Subcutaneous abdominal adipose tissue (tissue), 5 donors: ENCODE measurements around the gene DLG2.
"Not testable (repeated sequence)": the region's sequence is repeated elsewhere in the genome, so short reads cannot be mapped to it uniquely, and the experiment has no call there.

Source experiments
- H3K27ac ChIP-seq: one replicate; pipeline ENCODE4 v1.7.0; 2013; ENCODE audit warnings: low read depth, mild to moderate bottlenecking, inconsistent platforms, low read length, moderate library complexity
- H3K27me3 ChIP-seq, 5 donors: one replicate each; pipeline ENCODE4 v1.7.0; 2013; ENCODE audit warnings: low read length in 5 of 5, inconsistent platforms in 1 of 5; ENCODE audit not compliant: control insufficient read depth in 5 of 5, insufficient read depth in 4 of 5
- H3K36me3 ChIP-seq, 5 donors: one replicate each; pipeline ENCODE4 v1.7.0; 2013; ENCODE audit warnings: low read length in 5 of 5; ENCODE audit not compliant: control insufficient read depth in 5 of 5, insufficient read depth in 5 of 5
- H3K4me1 ChIP-seq, 5 donors: one replicate each; pipeline ENCODE4 v1.7.0; 2013; ENCODE audit warnings: low read length in 5 of 5, mild to moderate bottlenecking in 3 of 5, moderate library complexity in 1 of 5; ENCODE audit not compliant: control insufficient read depth in 5 of 5, insufficient read depth in 5 of 5
- H3K4me3 ChIP-seq, 5 donors: one replicate each; pipeline ENCODE4 v1.7.0; 2013; ENCODE audit warnings: low read length in 5 of 5, low read depth in 1 of 5
- H3K9ac ChIP-seq, 5 donors: one replicate each; pipeline ENCODE4 v1.7.0; 2013; ENCODE audit warnings: low read length in 5 of 5, mild to moderate bottlenecking in 4 of 5, moderate library complexity in 3 of 5
- H3K9me3 ChIP-seq, 5 donors: one replicate each; pipeline ENCODE4 v1.7.0; 2013; ENCODE audit warnings: low read length in 5 of 5; ENCODE audit not compliant: control insufficient read depth in 5 of 5
- donor health status: healthy.
- donor health status: healthy.
- donor health status: healthy.
- donor health status: healthy.
- donor health status: healthy.

DLG2 gene

DNA sequence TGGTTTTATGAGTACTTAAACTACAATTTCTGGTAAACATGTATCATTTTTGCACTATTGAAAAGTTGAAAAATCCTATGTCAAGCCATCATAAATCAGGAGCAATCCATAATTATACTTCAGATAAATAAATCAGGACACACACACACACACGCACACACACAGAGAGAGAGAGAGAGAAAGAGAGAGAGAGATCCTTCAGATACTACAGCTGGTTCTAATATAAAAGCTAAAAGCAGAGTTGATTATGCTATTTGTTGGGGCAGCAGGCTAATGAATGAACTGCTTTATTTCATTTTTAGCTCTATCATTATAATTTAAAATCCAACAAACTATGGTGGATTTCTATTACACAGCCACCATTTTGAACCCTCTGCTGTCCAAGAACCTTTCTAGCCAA is 2018.6 kb downstream of the DLG2 start:
- H3K4me1 ChIP-seq: no peaks in the 10 kb centered on the region
- no peak overlapping the region for H3K27ac ChIP-seq
- H3K27me3 ChIP-seq: no peaks in the 10 kb centered on the region
- no peaks in the 10 kb centered on the region for H3K36me3 ChIP-seq
- H3K9ac ChIP-seq: no peak overlapping the region
- no peaks in the 10 kb centered on the region for H3K9me3 ChIP-seq
- H3K4me3 ChIP-seq: no peak overlapping the region

DNA sequence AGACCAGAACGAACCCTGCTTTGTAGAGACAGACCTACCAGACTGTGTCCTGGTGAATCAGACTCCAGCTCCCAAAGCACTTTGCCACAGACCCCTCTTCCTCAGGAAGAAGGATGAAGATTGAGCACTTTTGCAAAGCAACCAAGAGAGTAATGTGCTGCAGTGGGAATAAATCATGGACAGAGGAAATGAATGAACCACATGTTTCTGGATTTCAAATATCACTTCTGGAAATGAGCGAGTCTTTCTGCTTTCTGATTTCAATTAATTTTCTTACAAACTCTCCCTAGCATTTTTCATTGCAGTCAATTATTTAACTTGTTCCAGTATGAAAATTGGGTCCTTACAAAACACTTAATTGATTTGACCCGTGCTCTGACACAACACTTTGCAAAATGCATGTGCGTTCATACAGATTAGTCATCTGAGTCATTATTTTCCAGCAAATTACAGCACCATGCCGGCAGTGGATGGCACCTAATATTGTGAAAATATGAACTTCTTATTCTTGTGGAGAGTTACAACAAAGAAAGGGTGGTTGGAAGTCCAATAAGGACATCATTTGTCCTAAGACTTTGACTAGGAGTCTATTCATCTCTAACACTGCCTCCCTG is 2025.1 kb downstream of the DLG2 start:
- Histone ChIP-seq H3K27me3 (no peaks in the 10 kb centered on the region), H3K36me3 (no peaks in the 10 kb centered on the region)

GRCh38 chr11:83601201-83601913 is 2025.8 kb downstream of the DLG2 start:
- Histone ChIP-seq H3K4me1 (no peaks in the 10 kb centered on the region), H3K4me3 (no peak overlapping the region), H3K36me3 (no peaks in the 10 kb centered on the region), H3K27ac (no peak overlapping the region), H3K9ac (no peak overlapping the region), H3K27me3 (no peaks in the 10 kb centered on the region), H3K9me3 (no peaks in the 10 kb centered on the region)

More for the DNA sequence above, 2025.1 kb downstream of the DLG2 start:
- Histone ChIP-seq H3K9me3 (no peaks in the 10 kb centered on the region), H3K4me1 (no peaks in the 10 kb centered on the region), H3K4me3 (no peak overlapping the region), H3K27ac (no peak overlapping the region), H3K9ac (no peak overlapping the region)

DNA sequence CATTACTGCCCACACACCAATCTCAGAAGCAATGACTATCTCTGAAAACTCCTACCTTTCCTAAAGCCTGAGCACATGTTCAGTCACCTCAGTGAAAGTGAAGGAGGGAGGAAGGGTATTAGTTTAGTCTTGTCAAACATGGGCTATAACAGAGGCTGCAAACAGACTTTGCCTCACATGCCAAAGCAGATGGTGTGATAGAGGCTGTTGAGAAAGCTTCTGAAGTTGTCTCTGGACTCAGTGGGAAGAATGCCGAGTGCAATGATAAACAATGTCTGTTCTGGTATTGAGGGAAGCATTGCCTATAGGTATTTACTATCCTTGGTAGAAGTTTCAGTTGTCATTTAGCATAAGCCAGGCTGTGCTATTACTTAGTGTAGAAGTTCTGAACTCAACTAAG is 2026.5 kb downstream of the DLG2 start:
- Histone ChIP-seq H3K9me3 (no peaks in the 10 kb centered on the region), H3K9ac (no peak overlapping the region), H3K36me3 (no peaks in the 10 kb centered on the region), H3K4me3 (no peak overlapping the region), H3K27me3 (no peaks in the 10 kb centered on the region), H3K4me1 (no peaks in the 10 kb centered on the region), H3K27ac (no peak overlapping the region)

- H3K36me3 ChIP-seq: no peaks in the 10 kb centered on the region
- H3K27ac ChIP-seq: no peak overlapping the region
- H3K27me3 ChIP-seq: no peaks in the 10 kb centered on the region
- peaks cover 0 to 5% (median 0%) of the 10 kb centered on the region in 5 donors for H3K4me1 ChIP-seq
- no peak overlapping the region for H3K9ac ChIP-seq
- no peak overlapping the region for H3K4me3 ChIP-seq
- H3K9me3 ChIP-seq: peaks cover 0 to 1% (median 0%) of the 10 kb centered on the region in 5 donors
These were observed 2028.1 kb downstream of the DLG2 start for GRCh38 chr11:83599066-83599465.

DNA sequence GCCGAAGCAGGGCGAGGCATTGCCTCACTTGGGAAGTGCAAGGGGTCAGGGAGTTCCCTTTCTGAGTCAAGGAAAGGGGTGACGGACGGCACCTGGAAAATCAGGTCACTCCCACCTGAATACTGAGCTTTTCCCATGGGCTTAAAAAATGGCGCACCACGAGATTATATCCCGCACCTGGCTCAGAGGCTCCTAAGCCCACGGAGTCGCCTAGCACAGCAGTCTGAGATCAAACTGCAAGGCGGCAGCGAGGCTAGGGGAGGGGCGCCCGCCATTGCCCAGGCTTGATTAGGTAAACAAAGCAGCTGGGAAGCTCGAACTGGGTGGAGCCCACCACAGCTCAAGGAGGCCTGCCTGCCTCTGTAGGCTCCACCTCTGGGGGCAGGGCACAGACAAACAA is 2039.3 kb downstream of the DLG2 start:
- H3K27ac ChIP-seq, H3K9ac ChIP-seq, H3K36me3 ChIP-seq, H3K27me3 ChIP-seq, H3K4me3 ChIP-seq, H3K9me3 ChIP-seq, H3K4me1 ChIP-seq: not testable (repeated sequence)

DNA sequence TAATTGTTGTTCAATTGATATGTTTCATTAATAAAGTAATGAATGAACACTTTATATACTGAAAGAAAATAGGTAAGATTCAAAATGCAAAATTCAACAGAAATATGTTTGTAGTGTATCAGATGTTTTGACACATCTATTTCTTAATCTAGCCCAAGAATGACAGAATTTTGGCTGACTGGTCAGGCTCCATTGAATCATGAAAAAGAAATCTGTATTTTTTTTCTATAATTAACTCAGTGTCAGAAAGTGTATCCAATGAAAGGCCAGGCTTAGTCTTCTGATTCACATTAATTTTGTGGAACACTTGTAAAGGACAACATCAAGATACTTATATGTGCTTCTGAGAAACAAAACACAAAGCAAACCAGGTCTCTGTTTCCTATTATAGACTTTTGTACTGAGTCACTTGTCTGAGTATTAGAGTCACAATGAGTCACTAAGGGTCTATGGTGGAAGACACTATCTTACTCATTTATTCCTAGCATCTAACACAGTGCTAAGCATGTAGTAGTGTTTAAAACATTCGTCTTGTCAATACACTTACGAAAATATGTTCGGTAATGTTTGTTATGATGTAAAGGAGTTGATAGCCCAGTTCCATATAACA is 2043.3 kb downstream of the DLG2 start:
- Histone ChIP-seq H3K27ac (no peak overlapping the region), H3K27me3 (no peaks in the 10 kb centered on the region), H3K4me1 (no peaks in the 10 kb centered on the region), H3K9me3 (no peaks in the 10 kb centered on the region), H3K36me3 (no peaks in the 10 kb centered on the region), H3K4me3 (no peak overlapping the region), H3K9ac (no peak overlapping the region)

GRCh38 chr11:83574519-83574918 is 2052.6 kb downstream of the DLG2 start:
- H3K27ac ChIP-seq: no peak overlapping the region
- no peaks in the 10 kb centered on the region for H3K36me3 ChIP-seq
- no peaks in the 10 kb centered on the region for H3K9me3 ChIP-seq
- no peaks in the 10 kb centered on the region for H3K4me1 ChIP-seq
- H3K27me3 ChIP-seq: no peaks in the 10 kb centered on the region
- no peak overlapping the region for H3K4me3 ChIP-seq
- H3K9ac ChIP-seq: no peak overlapping the region

DNA sequence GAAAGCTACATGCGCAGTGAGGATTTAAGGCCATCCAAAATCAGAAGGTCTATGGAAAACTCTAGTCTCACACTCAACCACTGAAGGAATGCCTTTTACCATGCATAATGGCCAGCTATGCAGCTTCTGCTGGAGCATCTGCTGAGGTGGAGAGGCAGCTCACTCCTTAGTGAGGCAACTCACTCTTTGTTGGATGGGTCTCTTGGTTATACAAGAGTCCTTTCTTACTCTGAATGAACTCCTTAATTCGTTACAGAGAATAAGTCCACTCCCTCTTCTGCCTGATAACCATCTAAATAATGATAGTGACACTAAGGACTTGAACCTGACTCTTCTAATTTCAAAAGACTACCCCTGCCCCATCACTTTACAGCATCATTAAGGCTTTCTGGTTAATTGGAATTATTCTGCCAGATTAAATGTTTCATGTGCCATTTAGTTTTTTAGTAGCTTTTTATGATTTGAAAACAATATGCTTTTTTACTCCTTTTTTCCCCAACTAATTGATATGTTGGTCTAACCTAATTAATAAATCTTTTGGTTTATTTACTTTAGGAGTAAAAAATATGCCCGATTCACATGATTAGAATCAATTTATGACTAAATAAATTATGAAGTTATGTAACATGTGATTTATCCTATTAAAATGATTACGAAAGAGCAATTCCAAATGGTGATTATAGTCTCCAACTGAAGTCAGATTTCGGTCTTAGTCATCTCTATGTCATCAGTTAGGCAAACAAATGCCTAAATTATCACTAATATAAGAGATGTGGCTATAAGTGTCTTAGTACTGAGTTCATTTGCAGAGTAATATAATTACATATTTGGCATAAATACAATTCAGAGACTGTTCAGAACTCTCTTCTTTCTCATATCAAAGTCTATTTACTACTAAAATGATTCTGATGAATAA is 2054.3 kb downstream of the DLG2 start:
- Histone ChIP-seq H3K9me3 (no peaks in the 10 kb centered on the region), H3K9ac (no peak overlapping the region), H3K4me3 (no peak overlapping the region), H3K27me3 (no peaks in the 10 kb centered on the region), H3K36me3 (no peaks in the 10 kb centered on the region), H3K4me1 (no peaks in the 10 kb centered on the region), H3K27ac (no peak overlapping the region)

- no peaks in the 10 kb centered on the region for H3K9me3 ChIP-seq
- H3K36me3 ChIP-seq: no peaks in the 10 kb centered on the region
- H3K9ac ChIP-seq: no peak overlapping the region
- no peak overlapping the region for H3K4me3 ChIP-seq
- no peaks in the 10 kb centered on the region for H3K27me3 ChIP-seq
- H3K4me1 ChIP-seq: no peaks in the 10 kb centered on the region
- H3K27ac ChIP-seq: no peak overlapping the region
These were observed 2055.8 kb downstream of the DLG2 start for GRCh38 chr11:83571302-83571701.
